ENCODE measurements around the gene EIPR1.

Gene EIPR1

GRCh38 chr2:3341336-3341735, 36.3 kb downstream of the EIPR1 start:
- DNase-seq (ENCODE audit: low read depth, low spot score) = no peak
- H3K27me3 ChIP-seq (ENCODE audit: control insufficient read depth, insufficient read depth, low read length) = no peaks in the 10 kb centered on the region
- WGBS (ENCODE audit: insufficient coverage, insufficient read length) = 100% methylated on average over 1 of the region's 8 CpGs
- H3K4me1 ChIP-seq (ENCODE audit: control insufficient read depth, insufficient read depth, low read length) = no peaks in the 10 kb centered on the region
- no peaks in the 10 kb centered on the region for H3K9me3 ChIP-seq (ENCODE audit: control insufficient read depth, insufficient read depth, low read length)
- H3K4me3 ChIP-seq (ENCODE audit: low read length) = no peak overlapping the region
- H3K36me3 ChIP-seq (ENCODE audit: control insufficient read depth, insufficient read depth, low read length) = peaks cover 3% of the 10 kb centered on the region; the same call in 1 of the 2 replicates
- no peak overlapping the region for H3K27ac ChIP-seq (ENCODE audit: low read length)

- H3K4me3 ChIP-seq (ENCODE audit: low read length) = no peak overlapping the region
- H3K27ac ChIP-seq (ENCODE audit: low read length) = no peak overlapping the region
- H3K4me1 ChIP-seq (ENCODE audit: control insufficient read depth, insufficient read depth, low read length) = no peaks in the 10 kb centered on the region
- no peaks in the 10 kb centered on the region for H3K27me3 ChIP-seq (ENCODE audit: control insufficient read depth, insufficient read depth, low read length)
- H3K9me3 ChIP-seq (ENCODE audit: control insufficient read depth, insufficient read depth, low read length) = no peaks in the 10 kb centered on the region
- DNase-seq (ENCODE audit: low read depth, low spot score) = no peak
- peaks cover 3% of the 10 kb centered on the region; the same call in 1 of the 2 replicates for H3K36me3 ChIP-seq (ENCODE audit: control insufficient read depth, insufficient read depth, low read length)
- no CpG with 5 or more reads among the region's 10 CpGs for WGBS (ENCODE audit: insufficient coverage, insufficient read length)
Measured at GRCh38 chr2:3340144-3340543, 37.5 kb downstream of the EIPR1 start.

- H3K36me3 ChIP-seq (ENCODE audit: control insufficient read depth, insufficient read depth, low read length) = peaks cover 7% of the 10 kb centered on the region; the same call in 1 of the 2 replicates
- no peaks in the 10 kb centered on the region for H3K27me3 ChIP-seq (ENCODE audit: control insufficient read depth, insufficient read depth, low read length)
- no peak for DNase-seq (ENCODE audit: low read depth, low spot score)
- H3K4me1 ChIP-seq (ENCODE audit: control insufficient read depth, insufficient read depth, low read length) = no peaks in the 10 kb centered on the region
- no CpG with 5 or more reads among the region's 10 CpGs for WGBS (ENCODE audit: insufficient coverage, insufficient read length)
- no peak overlapping the region for H3K27ac ChIP-seq (ENCODE audit: low read length)
- no peaks in the 10 kb centered on the region for H3K9me3 ChIP-seq (ENCODE audit: control insufficient read depth, insufficient read depth, low read length)
- H3K4me3 ChIP-seq (ENCODE audit: low read length) = no peak overlapping the region
Measured at GRCh38 chr2:3338340-3338739, 39.3 kb downstream of the EIPR1 start.

- H3K9me3 ChIP-seq (ENCODE audit: control insufficient read depth, insufficient read depth, low read length) = no peaks in the 10 kb centered on the region
- no peaks in the 10 kb centered on the region for H3K27me3 ChIP-seq (ENCODE audit: control insufficient read depth, insufficient read depth, low read length)
- H3K4me1 ChIP-seq (ENCODE audit: control insufficient read depth, insufficient read depth, low read length) = no peaks in the 10 kb centered on the region
- no peak overlapping the region for H3K4me3 ChIP-seq (ENCODE audit: low read length)
- WGBS (ENCODE audit: insufficient coverage, insufficient read length) = no CpG with 5 or more reads among the region's 2 CpGs
- DNase-seq (ENCODE audit: low read depth, low spot score) = no peak
- peaks cover 7% of the 10 kb centered on the region; the same call in 1 of the 2 replicates for H3K36me3 ChIP-seq (ENCODE audit: control insufficient read depth, insufficient read depth, low read length)
- no peak overlapping the region for H3K27ac ChIP-seq (ENCODE audit: low read length)
Measured at GRCh38 chr2:3336844-3337243, 40.8 kb downstream of the EIPR1 start.

GRCh38 chr2:3334392-3335345, 42.9 kb downstream of the EIPR1 start:
- DNase-seq (ENCODE audit: low read depth, low spot score) = no peak
- Histone ChIP-seq H3K36me3 (ENCODE audit: control insufficient read depth, insufficient read depth, low read length) (peaks cover 8% of the 10 kb centered on the region), H3K4me3 (ENCODE audit: low read length) (no peak overlapping the region; the same call in 1 of the 2 replicates), H3K4me1 (ENCODE audit: control insufficient read depth, insufficient read depth, low read length) (no peaks in the 10 kb centered on the region), H3K27me3 (ENCODE audit: control insufficient read depth, insufficient read depth, low read length) (no peaks in the 10 kb centered on the region), H3K27ac (ENCODE audit: low read length) (no peak overlapping the region), H3K9me3 (ENCODE audit: control insufficient read depth, insufficient read depth, low read length) (no peaks in the 10 kb centered on the region)
- no CpG with 5 or more reads among the region's 24 CpGs for WGBS (ENCODE audit: insufficient coverage, insufficient read length)

GRCh38 chr2:3332133-3332532, 45.5 kb downstream of the EIPR1 start:
- no CpG with 5 or more reads among the region's 8 CpGs for WGBS (ENCODE audit: insufficient coverage, insufficient read length)

GRCh38 chr2:3329491-3329890, 48.1 kb downstream of the EIPR1 start:
- peaks cover 7% of the 10 kb centered on the region for H3K36me3 ChIP-seq (ENCODE audit: control insufficient read depth, insufficient read depth, low read length)

More at GRCh38 chr2:3332133-3332532, 45.5 kb downstream of the EIPR1 start:
- Histone ChIP-seq H3K27me3 (ENCODE audit: control insufficient read depth, insufficient read depth, low read length) (no peaks in the 10 kb centered on the region), H3K27ac (ENCODE audit: low read length) (no peak overlapping the region), H3K4me1 (ENCODE audit: control insufficient read depth, insufficient read depth, low read length) (no peaks in the 10 kb centered on the region), H3K36me3 (ENCODE audit: control insufficient read depth, insufficient read depth, low read length) (peaks cover 8% of the 10 kb centered on the region), H3K9me3 (ENCODE audit: control insufficient read depth, insufficient read depth, low read length) (no peaks in the 10 kb centered on the region), H3K4me3 (ENCODE audit: low read length) (no peak overlapping the region)
- DNase-seq (ENCODE audit: low read depth, low spot score) = no peak

GRCh38 chr2:3326871-3327270, 50.7 kb downstream of the EIPR1 start:
- no peak for DNase-seq (ENCODE audit: low read depth, low spot score)
- no peaks in the 10 kb centered on the region for H3K27me3 ChIP-seq (ENCODE audit: control insufficient read depth, insufficient read depth, low read length)
- H3K36me3 ChIP-seq (ENCODE audit: control insufficient read depth, insufficient read depth, low read length) = peaks cover 4% of the 10 kb centered on the region
- no peaks in the 10 kb centered on the region for H3K9me3 ChIP-seq (ENCODE audit: control insufficient read depth, insufficient read depth, low read length)
- no peak overlapping the region for H3K4me3 ChIP-seq (ENCODE audit: low read length)
- WGBS (ENCODE audit: insufficient coverage, insufficient read length) = no CpG with 5 or more reads among the region's 15 CpGs
- H3K4me1 ChIP-seq (ENCODE audit: control insufficient read depth, insufficient read depth, low read length) = no peaks in the 10 kb centered on the region; the same call in 1 of the 2 replicates
- no peak overlapping the region for H3K27ac ChIP-seq (ENCODE audit: low read length)

More at GRCh38 chr2:3329491-3329890, 48.1 kb downstream of the EIPR1 start:
- Histone ChIP-seq H3K9me3 (ENCODE audit: control insufficient read depth, insufficient read depth, low read length) (no peaks in the 10 kb centered on the region), H3K27ac (ENCODE audit: low read length) (no peak overlapping the region), H3K4me3 (ENCODE audit: low read length) (no peak overlapping the region), H3K4me1 (ENCODE audit: control insufficient read depth, insufficient read depth, low read length) (no peaks in the 10 kb centered on the region; the same call in 1 of the 2 replicates), H3K27me3 (ENCODE audit: control insufficient read depth, insufficient read depth, low read length) (no peaks in the 10 kb centered on the region)
- WGBS (ENCODE audit: insufficient coverage, insufficient read length) = no CpG with 5 or more reads among the region's 5 CpGs
- DNase-seq (ENCODE audit: low read depth, low spot score) = no peak

GRCh38 chr2:3326182-3326537, 51.5 kb downstream of the EIPR1 start:
- H3K27ac ChIP-seq (ENCODE audit: low read length) = no peak overlapping the region
- WGBS (ENCODE audit: insufficient coverage, insufficient read length) = no CpG with 5 or more reads among the region's 7 CpGs
- no peaks in the 10 kb centered on the region for H3K27me3 ChIP-seq (ENCODE audit: control insufficient read depth, insufficient read depth, low read length)
- no peak overlapping the region for H3K4me3 ChIP-seq (ENCODE audit: low read length)
- no peaks in the 10 kb centered on the region for H3K9me3 ChIP-seq (ENCODE audit: control insufficient read depth, insufficient read depth, low read length)
- no peaks in the 10 kb centered on the region; the same call in 1 of the 2 replicates for H3K4me1 ChIP-seq (ENCODE audit: control insufficient read depth, insufficient read depth, low read length)
- no peak for DNase-seq (ENCODE audit: low read depth, low spot score)
- peaks cover 4% of the 10 kb centered on the region for H3K36me3 ChIP-seq (ENCODE audit: control insufficient read depth, insufficient read depth, low read length)

- H3K27me3 ChIP-seq (ENCODE audit: control insufficient read depth, insufficient read depth, low read length) = no peaks in the 10 kb centered on the region
- WGBS (ENCODE audit: insufficient coverage, insufficient read length) = no CpG with 5 or more reads among the region's 11 CpGs
- H3K36me3 ChIP-seq (ENCODE audit: control insufficient read depth, insufficient read depth, low read length) = no peaks in the 10 kb centered on the region; the same call in 1 of the 2 replicates
- no peak overlapping the region for H3K4me3 ChIP-seq (ENCODE audit: low read length)
- H3K4me1 ChIP-seq (ENCODE audit: control insufficient read depth, insufficient read depth, low read length) = no peaks in the 10 kb centered on the region; the same call in 1 of the 2 replicates
- H3K9me3 ChIP-seq (ENCODE audit: control insufficient read depth, insufficient read depth, low read length) = no peaks in the 10 kb centered on the region
- H3K27ac ChIP-seq (ENCODE audit: low read length) = no peak overlapping the region
- DNase-seq (ENCODE audit: low read depth, low spot score) = no peak
Measured at GRCh38 chr2:3325458-3326181, 52.0 kb downstream of the EIPR1 start.
